NT2/D1 (cell line): ENCODE results near the gene GSG1L.
"Not testable (repeated sequence)": the region's sequence is repeated elsewhere in the genome, so short reads cannot be mapped to it uniquely, and the experiment has no call there.

Experiments
- DNase-seq: peaks from one replicate; pipeline ENCODE4 v3.0.0-alpha.2; 2011; ENCODE audit warnings: low read depth, low spot score
- H3K27me3 ChIP-seq: 2 replicates; pipeline ENCODE4 v1.6.0; 2011; ENCODE audit warnings: mild to moderate bottlenecking; ENCODE audit not compliant: insufficient read length, insufficient read depth
- H3K36me3 ChIP-seq: 2 replicates; pipeline ENCODE4 v1.6.1; 2011; ENCODE audit warnings: mild to moderate bottlenecking, low read length, mixed read lengths; ENCODE audit not compliant: insufficient read depth, insufficient read length
- H3K4me1 ChIP-seq: 2 replicates; pipeline ENCODE4 v1.5.1; 2011; ENCODE audit not compliant: insufficient read depth, insufficient read length
- H3K4me3 ChIP-seq: 2 replicates; pipeline ENCODE4 v1.5.1; 2011; ENCODE audit warnings: low read depth; ENCODE audit not compliant: insufficient read length
- H3K9ac ChIP-seq: 2 replicates; pipeline ENCODE4 v1.6.0; 2011; ENCODE audit warnings: low read depth; ENCODE audit not compliant: insufficient read length
- H3K9me3 ChIP-seq: 2 replicates; pipeline ENCODE4 v1.5.1; 2011; ENCODE audit warnings: mild to moderate bottlenecking, low read length; ENCODE audit not compliant: insufficient read depth
- SUZ12 ChIP-seq: IDR thresholded peaks from 2 replicates; pipeline ENCODE4 v1.6.1; 2011; ENCODE audit not compliant: insufficient read length, insufficient read depth; ENCODE audit errors: extremely low read depth
- YY1 ChIP-seq: IDR thresholded peaks from 2 replicates; pipeline ENCODE4 v1.6.1; 2011; ENCODE audit not compliant: insufficient read length, insufficient read depth
- ZNF274 ChIP-seq: IDR thresholded peaks from 2 replicates; pipeline ENCODE4 v1.6.1; 2011; ENCODE audit warnings: mild to moderate bottlenecking, low read depth, low read length

Gene GSG1L

DNA sequence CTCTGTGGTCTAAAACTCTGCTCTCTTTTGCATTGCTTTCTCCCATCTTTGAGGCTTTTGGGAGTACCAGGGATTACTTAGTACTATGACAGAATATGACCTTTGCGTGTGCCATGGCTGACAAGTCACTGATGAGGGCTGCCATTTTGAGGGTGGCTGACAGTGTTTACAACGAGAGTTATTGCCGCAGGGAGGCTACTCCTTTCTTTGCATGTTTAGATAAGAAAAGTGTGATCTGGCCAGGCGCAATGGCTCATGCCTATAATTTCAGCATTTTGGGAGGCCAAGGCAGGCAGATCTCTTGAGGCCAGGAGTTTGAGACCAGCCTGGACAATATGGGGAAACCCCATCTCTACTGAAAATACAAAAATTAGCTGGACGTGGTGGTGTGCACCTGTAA lies 77.5 kb downstream of the GSG1L start:
- Histone ChIP-seq H3K27me3 (no peaks in the 10 kb centered on the region), H3K4me1 (no peaks in the 10 kb centered on the region), H3K36me3 (no peaks in the 10 kb centered on the region), H3K9ac (no peak overlapping the region), H3K4me3 (no peak overlapping the region), H3K9me3 (no peaks in the 10 kb centered on the region)
- no peak for TF ChIP-seq ZNF274
- no peak for TF ChIP-seq YY1
- no peak for TF ChIP-seq SUZ12
- DNase-seq: no peak

DNA sequence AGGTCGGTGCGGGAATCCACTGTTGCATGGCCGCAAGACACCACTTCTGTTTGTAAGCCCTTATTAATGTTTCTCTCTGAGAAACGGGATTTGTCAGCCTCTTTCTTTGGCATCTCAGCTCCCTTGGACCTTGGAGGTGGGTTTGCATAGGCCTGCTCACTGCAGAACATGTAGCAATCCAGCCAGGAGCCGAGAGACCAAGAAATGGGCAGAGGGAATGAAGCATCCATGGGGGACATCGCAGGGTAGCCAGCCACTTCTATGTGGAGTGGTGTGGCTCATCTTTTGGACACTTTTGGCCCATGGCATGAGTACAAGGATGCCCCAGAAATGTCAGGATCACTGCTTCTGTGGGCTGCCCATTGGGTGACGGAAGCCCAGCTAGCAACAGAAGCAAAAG lies 79.4 kb downstream of the GSG1L start:
- Histone ChIP-seq H3K9me3 (no peaks in the 10 kb centered on the region), H3K27me3 (no peaks in the 10 kb centered on the region), H3K4me1 (no peaks in the 10 kb centered on the region), H3K36me3 (no peaks in the 10 kb centered on the region), H3K9ac (no peak overlapping the region), H3K4me3 (no peak overlapping the region)
- TF ChIP-seq YY1 (no peak), SUZ12 (no peak), ZNF274 (no peak)
- no peak for DNase-seq

DNA sequence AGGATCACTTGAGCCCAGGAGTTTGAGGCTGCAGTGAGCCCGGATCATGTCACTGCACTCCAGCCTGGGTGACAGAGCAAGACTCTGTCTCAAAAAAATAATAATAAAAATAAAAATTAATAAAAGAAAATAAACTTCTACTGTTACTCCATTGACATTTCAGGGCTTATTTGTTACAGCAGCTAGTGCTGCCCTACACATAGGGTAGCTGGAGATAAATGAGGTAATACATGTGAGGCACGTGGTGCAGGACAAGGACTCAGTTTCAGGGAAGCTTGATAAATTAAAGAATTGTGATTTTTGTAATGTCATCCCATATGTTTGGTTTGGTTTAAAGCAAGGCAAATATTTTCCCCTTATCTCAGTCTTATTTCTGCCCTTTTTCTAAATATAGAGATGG lies 80.3 kb downstream of the GSG1L start:
- H3K27me3 ChIP-seq: no peaks in the 10 kb centered on the region
- TF ChIP-seq YY1: no peak
- TF ChIP-seq SUZ12: no peak
- no peak for TF ChIP-seq ZNF274
- no peak overlapping the region for H3K9ac ChIP-seq
- DNase-seq: no peak
- H3K36me3 ChIP-seq: no peaks in the 10 kb centered on the region
- H3K4me3 ChIP-seq: no peak overlapping the region
- H3K4me1 ChIP-seq: no peaks in the 10 kb centered on the region
- H3K9me3 ChIP-seq: no peaks in the 10 kb centered on the region

DNA sequence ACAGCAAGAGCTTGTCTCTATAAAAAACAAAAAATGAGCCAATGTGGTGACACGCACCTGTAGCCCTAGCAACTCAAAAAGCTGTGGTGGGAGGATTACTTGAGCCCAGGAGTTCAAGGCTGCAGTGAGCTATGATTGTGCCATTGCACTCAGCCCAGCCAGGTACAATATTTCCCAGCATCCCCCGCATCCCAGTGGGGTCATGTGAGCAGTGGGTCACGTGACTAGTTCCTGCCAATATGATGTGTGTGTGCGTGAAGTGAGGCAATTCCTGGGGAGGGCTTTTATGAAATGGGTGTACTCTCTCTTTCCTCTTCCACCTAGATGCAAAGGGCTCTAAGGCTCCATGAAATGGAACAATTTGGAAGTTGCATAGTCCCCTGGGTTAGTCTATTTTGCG lies 81.3 kb downstream of the GSG1L start:
- H3K4me1 ChIP-seq: no peaks in the 10 kb centered on the region

DNA sequence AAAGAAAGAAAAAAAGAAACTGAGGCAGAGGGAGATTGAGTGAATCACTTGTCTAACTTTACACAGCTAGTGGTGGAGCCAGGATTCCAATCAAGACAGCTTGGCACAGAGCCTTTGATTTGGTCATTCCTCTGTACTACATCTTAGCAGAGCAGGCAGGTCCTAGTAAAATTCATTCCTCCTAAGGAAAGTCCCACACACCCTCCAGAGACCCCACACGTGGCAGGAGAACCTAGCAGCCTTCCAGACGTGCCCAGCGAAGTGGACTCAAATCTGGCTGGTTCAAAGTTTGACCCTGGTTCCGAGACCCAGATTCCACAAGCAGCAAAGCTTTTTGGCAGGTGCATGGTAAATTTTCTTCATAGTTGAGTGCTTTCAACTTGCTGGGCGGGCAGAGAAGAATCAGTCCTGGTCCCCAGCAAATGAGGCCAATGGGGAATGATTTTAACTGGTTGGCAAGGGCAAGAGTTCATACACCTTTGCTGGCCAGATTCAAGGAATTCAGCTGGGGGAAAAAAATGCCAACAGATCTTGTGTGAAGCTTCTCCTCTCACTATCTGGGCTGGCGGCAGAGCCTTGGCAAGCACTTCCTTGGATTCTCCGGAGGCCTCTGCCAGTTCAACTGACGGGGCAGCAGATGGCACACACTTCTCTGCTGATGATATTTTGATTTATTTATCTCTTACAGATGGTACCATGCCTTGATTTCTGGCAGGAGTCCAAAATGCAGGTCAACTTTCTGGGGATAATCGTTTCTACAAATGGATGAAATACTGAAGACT lies 82.4 kb downstream of the GSG1L start:
- Histone ChIP-seq H3K9me3 (no peaks in the 10 kb centered on the region), H3K9ac (no peak overlapping the region), H3K4me3 (no peak overlapping the region), H3K27me3 (no peaks in the 10 kb centered on the region), H3K4me1 (no peaks in the 10 kb centered on the region), H3K36me3 (no peaks in the 10 kb centered on the region)
- TF ChIP-seq ZNF274: no peak
- no peak for TF ChIP-seq SUZ12
- TF ChIP-seq YY1: no peak
- no peak for DNase-seq

More for the DNA sequence above, 81.3 kb downstream of the GSG1L start:
- Histone ChIP-seq H3K36me3 (no peaks in the 10 kb centered on the region), H3K9ac (no peak overlapping the region), H3K9me3 (no peaks in the 10 kb centered on the region), H3K27me3 (no peaks in the 10 kb centered on the region), H3K4me3 (no peak overlapping the region)
- TF ChIP-seq YY1: no peak
- no peak for TF ChIP-seq ZNF274
- DNase-seq: no peak

DNA sequence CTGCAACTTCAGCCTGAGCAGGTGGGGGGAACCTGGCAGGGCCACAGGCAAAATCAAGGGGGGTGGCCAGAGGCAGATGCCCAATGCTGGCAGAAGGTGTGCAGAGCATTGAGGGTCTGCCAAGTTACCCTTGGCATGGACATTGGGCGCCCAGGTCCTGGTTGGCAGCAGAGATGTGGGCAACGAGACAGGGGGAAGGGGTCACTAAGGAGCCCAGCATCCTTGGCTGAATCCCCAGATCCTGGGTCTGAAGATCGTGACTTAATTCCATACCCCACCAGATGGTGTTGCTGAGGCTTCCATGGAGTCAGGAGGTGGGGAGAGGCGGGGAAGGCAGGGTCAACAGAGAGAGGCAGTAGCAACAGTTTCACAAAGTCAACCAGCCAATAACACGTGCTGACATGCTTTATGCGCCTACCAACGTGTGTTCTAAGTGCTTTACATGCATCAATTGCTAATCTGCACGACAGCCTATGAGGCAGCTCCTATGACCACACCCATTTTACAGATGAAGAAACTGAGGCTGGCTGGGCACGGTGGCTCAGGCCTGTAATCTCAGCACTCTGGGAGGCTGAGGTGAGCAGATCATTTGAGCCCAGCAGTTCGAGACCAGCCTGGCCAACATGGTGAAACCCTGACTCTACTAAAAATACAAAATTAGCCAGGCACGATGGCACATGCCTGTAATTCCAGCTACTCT lies 83.3 kb downstream of the GSG1L start:
- H3K27me3 ChIP-seq: no peaks in the 10 kb centered on the region

DNA sequence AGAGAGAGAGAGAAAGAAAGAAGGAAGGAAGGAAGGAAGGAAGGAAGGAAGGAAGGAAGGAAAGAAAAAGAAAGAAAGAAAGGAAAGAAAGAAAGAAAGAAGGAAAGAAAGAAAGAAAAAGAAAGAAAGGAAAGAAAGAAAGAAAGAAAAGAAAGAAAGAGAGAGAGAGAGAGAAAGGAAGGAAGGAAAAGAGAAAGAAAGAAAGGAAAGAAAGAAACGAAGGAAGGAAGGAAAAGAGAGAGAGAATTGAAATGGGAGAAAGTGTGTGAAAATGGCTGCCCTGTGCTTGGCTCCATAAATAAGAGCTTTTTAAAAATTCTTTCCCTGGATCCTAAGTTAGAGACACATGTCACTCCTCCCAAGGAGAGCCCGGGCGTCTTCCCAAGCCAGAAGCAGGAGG lies 83.8 kb downstream of the GSG1L start:
- H3K4me3 ChIP-seq, H3K4me1 ChIP-seq, H3K27me3 ChIP-seq, H3K9me3 ChIP-seq, H3K9ac ChIP-seq, H3K36me3 ChIP-seq, DNase-seq: not testable (repeated sequence)

More for the DNA sequence above, 83.3 kb downstream of the GSG1L start:
- Histone ChIP-seq H3K9ac (no peak overlapping the region), H3K9me3 (no peaks in the 10 kb centered on the region), H3K4me3 (no peak overlapping the region), H3K4me1 (no peaks in the 10 kb centered on the region), H3K36me3 (no peaks in the 10 kb centered on the region)
- no peak for DNase-seq
- no peak for TF ChIP-seq YY1
- no peak for TF ChIP-seq SUZ12
- TF ChIP-seq ZNF274: no peak

DNA sequence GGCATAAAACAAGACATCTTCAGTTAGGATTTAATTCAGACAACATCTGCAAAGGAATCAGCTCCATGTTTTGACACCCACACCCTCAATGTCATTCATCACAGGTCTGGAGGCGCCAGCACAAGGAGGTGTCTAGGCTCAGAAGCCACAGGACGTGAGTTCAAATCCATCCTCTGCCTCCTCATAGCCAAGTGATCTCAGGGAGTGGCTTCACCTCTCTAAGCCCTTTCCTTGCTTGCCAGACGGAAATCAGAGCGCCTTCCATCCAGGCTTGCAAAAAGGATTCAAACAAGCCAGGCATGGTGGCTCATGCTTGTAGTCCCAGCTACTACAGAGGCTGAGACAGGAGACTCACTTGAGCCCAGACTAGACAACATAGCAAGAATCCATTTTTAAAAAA lies 84.6 kb downstream of the GSG1L start:
- Histone ChIP-seq H3K4me3 (no peak overlapping the region), H3K4me1 (no peaks in the 10 kb centered on the region), H3K9me3 (no peaks in the 10 kb centered on the region), H3K36me3 (no peaks in the 10 kb centered on the region), H3K27me3 (no peaks in the 10 kb centered on the region), H3K9ac (peak overlapping the region; percentile 13)
- TF ChIP-seq SUZ12 (no peak), YY1 (no peak), ZNF274 (no peak)
- DNase-seq: no peak
